HepG2 (cell line): ENCODE results near the gene OGFOD3. TPM values are rescaled to one million over a fixed set of nuclear protein-coding genes. Genes with fewer than 3 reads are reported as not detected.

Experiments used
- ARNT2 ChIP-seq: sonication (generic); formaldehyde crosslinking; IDR thresholded peaks from 2 replicates; pipeline ENCODE4 v1.8.0; 2022; ENCODE audit warnings: mild to moderate bottlenecking, low read depth, missing genetic modification reagents, moderate library complexity
- CAMTA2 ChIP-seq: sonication (generic); formaldehyde crosslinking; IDR thresholded peaks from 2 replicates; pipeline ENCODE4 v1.4.0; 2020; ENCODE audit warnings: mild to moderate bottlenecking, missing genetic modification reagents, borderline replicate concordance
- CENPX ChIP-seq: sonication (generic); formaldehyde crosslinking; IDR thresholded peaks from 2 replicates; pipeline ENCODE4 v1.9.0; 2021; ENCODE audit warnings: mild to moderate bottlenecking, missing genetic modification reagents, moderate library complexity
- GPN1 ChIP-seq: sonication (generic); formaldehyde crosslinking; IDR thresholded peaks from 2 replicates; pipeline ENCODE4 v1.5.1; 2020; ENCODE audit warnings: missing genetic modification reagents, borderline replicate concordance
- MEIS2 ChIP-seq: sonication (generic); formaldehyde crosslinking; IDR thresholded peaks from 2 replicates; pipeline ENCODE4 v1.9.0; 2021; ENCODE audit warnings: mild to moderate bottlenecking, missing genetic modification reagents
- MIXL1 ChIP-seq: IDR thresholded peaks from 2 replicates; pipeline ENCODE4 v1.6.1; 2016
- PHF5A ChIP-seq: IDR thresholded peaks from one replicate; pipeline ENCODE4 v1.6.1; 2018; ENCODE audit warnings: low read depth, missing genetic modification reagents; ENCODE audit not compliant: unreplicated experiment
- SNAPC2 ChIP-seq: sonication (generic); formaldehyde crosslinking; IDR thresholded peaks from 2 replicates; pipeline ENCODE4 v1.8.1; 2022; ENCODE audit warnings: mild to moderate bottlenecking, missing genetic modification reagents
- SOX6 ChIP-seq, 2 experiments: fragments of 450-650 bp in 1 of 2; sonication (generic) in 1 of 2; formaldehyde crosslinking in 1 of 2; IDR thresholded peaks; 2 replicates each; pipeline versions ENCODE4 v1.4.0 to v1.6.1; 2017 to 2020; ENCODE audit warnings: antibody characterized with exemption in 1 of 2, mild to moderate bottlenecking in 1 of 2, missing genetic modification reagents in 1 of 2
- ZIK1 ChIP-seq: sonication (generic); formaldehyde crosslinking; IDR thresholded peaks from 2 replicates; pipeline ENCODE4 v1.5.0; 2020; ENCODE audit warnings: mild to moderate bottlenecking, low read depth, missing genetic modification reagents, borderline replicate concordance
- ZNF230 ChIP-seq: sonication (generic); formaldehyde crosslinking; IDR thresholded peaks from 2 replicates; pipeline ENCODE4 v1.4.0; 2020; ENCODE audit warnings: mild to moderate bottlenecking, missing genetic modification reagents
- ZNF296 ChIP-seq: sonication (generic); formaldehyde crosslinking; conservative IDR thresholded peaks from 2 replicates; pipeline ENCODE4 v1.5.0; 2020; ENCODE audit warnings: mild to moderate bottlenecking, missing genetic modification reagents
- ZNF460 ChIP-seq: sonication (generic); formaldehyde crosslinking; IDR thresholded peaks from 2 replicates; pipeline ENCODE4 v1.5.1; 2020; ENCODE audit warnings: missing genetic modification reagents, mild to moderate bottlenecking, borderline replicate concordance
- ZNF501 ChIP-seq: sonication (generic); formaldehyde crosslinking; IDR thresholded peaks from 2 replicates; pipeline ENCODE4 v1.5.1; 2020; ENCODE audit warnings: mild to moderate bottlenecking, moderate library complexity, missing genetic modification reagents
- polyA plus RNA-seq, 8 experiments: library from polyadenylated mRNA; depleted of rRNA in 3 of 8; stranded (reverse) in 7 of 8; unstranded in 1 of 8; fragments of >200 nt; fragmentation: Illumina TruSeq in 4 of 8; extraction: Trizol in 4 of 8; gene quantifications; 2 replicates each; pipeline versions ENCODE4 v1.2.1 to v1.2.3, GENCODE V29; 2011 to 2016; ENCODE audit warnings: low read depth in 4 of 8, missing spikeins in 1 of 8, mixed read lengths in 1 of 8; ENCODE audit not compliant: insufficient read depth in 1 of 8
- total RNA-seq, 5 experiments: library from RNA; depleted of rRNA; stranded (reverse); fragments of >200 nt; fragmentation: Illumina TruSeq; extraction: Trizol; gene quantifications; 2 replicates each; pipeline ENCODE4 v1.2.3, GENCODE V29; 2016; ENCODE audit warnings: low read depth in 1 of 5
- TF ChIP-seq, protein P1 (sequence below): sonication (generic); formaldehyde crosslinking; IDR thresholded peaks from 2 replicates; pipeline ENCODE4 v1.4.0; 2020; ENCODE audit warnings: missing genetic modification reagents
- TF ChIP-seq, protein P2 (sequence below): sonication (generic); formaldehyde crosslinking; IDR thresholded peaks from 2 replicates; pipeline ENCODE4 v1.5.1; 2020; ENCODE audit warnings: missing genetic modification reagents, mild to moderate bottlenecking, borderline replicate concordance
- TF ChIP-seq, protein P3 (sequence below): sonication (generic); IDR thresholded peaks from 2 replicates; pipeline ENCODE4 v1.6.1; 2016; ENCODE audit warnings: low read depth, borderline replicate concordance
- TF ChIP-seq, protein P4 (sequence below): IDR thresholded peaks from 2 replicates; pipeline ENCODE4 v1.6.1; 2016; ENCODE audit warnings: missing compliant biosample characterization, missing genetic modification reagents, borderline replicate concordance
- TF ChIP-seq, protein P5 (sequence below): IDR thresholded peaks from 2 replicates; pipeline ENCODE4 v1.6.1; 2018; ENCODE audit warnings: missing genetic modification reagents

The OGFOD3 gene
- total and polyA plus RNA-seq, 2 of the 13 experiments (the other 11 are each of a cell fraction or from before 2014, with no cell fraction given) = 40.0 to 42.1 TPM

DNA sequence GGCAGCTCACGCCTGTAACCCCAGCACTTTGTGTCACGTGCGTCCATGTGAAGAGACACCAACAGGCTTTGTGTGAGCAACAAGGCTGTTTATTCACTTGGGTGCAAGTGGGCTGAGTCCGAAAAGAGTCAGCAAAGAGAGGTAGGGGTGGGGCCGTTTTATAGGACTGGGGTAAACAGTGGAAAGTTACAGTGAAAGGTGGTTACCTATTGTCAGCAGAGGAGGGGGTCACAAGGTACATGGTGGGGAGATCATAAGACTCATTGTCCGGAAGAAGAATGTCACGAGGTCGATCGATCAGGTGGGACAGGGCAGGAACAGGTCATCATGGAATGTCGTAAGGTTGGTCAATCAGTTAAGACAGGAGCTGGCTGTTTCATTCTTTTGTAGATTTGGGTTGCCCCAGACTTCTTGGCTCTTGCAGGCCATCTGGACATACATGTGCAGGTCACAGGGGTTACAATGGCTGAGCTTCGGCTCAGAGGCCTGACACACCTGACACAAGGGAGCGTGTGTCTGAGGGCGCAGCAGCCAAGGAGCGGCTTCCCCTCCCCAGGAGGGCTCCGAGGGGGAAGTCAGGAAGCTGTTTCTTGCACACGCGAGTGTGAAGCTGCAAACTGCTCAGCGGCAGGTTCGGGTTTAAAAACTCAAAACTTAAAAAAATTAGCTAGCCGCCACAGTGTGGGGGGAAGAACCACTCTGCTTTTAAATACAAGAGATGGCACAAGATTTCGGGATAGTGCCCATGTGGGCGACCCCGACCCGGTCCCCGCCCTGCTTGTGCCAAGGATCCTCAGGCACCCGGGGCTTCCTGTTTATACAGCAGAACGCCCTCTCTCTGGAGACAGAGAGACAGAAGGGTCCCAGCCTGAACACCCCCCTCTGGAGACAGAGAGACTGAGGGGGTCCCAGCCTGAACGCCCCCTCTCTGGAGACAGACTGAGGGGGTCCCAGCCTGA, 71.8 kb downstream of the OGFOD3 start (continued):
- TF ChIP-seq, protein P1, sequence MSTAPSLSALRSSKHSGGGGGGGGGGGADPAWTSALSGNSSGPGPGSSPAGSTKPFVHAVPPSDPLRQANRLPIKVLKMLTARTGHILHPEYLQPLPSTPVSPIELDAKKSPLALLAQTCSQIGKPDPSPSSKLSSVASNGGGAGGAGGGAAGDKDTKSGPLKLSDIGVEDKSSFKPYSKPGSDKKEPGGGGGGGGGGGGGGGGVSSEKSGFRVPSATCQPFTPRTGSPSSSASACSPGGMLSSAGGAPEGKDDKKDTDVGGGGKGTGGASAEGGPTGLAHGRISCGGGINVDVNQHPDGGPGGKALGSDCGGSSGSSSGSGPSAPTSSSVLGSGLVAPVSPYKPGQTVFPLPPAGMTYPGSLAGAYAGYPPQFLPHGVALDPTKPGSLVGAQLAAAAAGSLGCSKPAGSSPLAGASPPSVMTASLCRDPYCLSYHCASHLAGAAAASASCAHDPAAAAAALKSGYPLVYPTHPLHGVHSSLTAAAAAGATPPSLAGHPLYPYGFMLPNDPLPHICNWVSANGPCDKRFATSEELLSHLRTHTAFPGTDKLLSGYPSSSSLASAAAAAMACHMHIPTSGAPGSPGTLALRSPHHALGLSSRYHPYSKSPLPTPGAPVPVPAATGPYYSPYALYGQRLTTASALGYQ (CRISPR knock-in tag) = peak; percentile 98
- TF ChIP-seq SOX6 (IDR thresholded peaks at IDR 0.05) (peak; percentile 95), SOX6 (CRISPR knock-in tag; IDR thresholded peaks at IDR 0.05) (peak; percentile 100), CAMTA2 (no peak), ZNF460 (CRISPR knock-in tag) (no peak; the same call in 1 of the 2 replicates), ZNF501 (CRISPR knock-in tag) (peak; percentile 86), CENPX (CRISPR knock-in tag) (no peak), MEIS2 (CRISPR knock-in tag) (peak; percentile 97; the same call in 1 of the 2 replicates), ZNF230 (CRISPR knock-in tag) (peak; percentile 90), GPN1 (CRISPR knock-in tag) (0 out of 2 replicates have a peak, but pooled peaks have one; percentile 60), SNAPC2 (0 out of 2 replicates have a peak, but pooled peaks have one; percentile 28), ARNT2 (CRISPR knock-in tag) (no peak; the same call in 1 of the 2 replicates), ZIK1 (no peak), MIXL1 (CRISPR knock-in tag) (peak; percentile 98), PHF5A (CRISPR knock-in tag) (peak; percentile 97), ZNF296 (CRISPR knock-in tag) (no peak; the same call in 1 of the 2 replicates)
- TF ChIP-seq, protein P2, sequence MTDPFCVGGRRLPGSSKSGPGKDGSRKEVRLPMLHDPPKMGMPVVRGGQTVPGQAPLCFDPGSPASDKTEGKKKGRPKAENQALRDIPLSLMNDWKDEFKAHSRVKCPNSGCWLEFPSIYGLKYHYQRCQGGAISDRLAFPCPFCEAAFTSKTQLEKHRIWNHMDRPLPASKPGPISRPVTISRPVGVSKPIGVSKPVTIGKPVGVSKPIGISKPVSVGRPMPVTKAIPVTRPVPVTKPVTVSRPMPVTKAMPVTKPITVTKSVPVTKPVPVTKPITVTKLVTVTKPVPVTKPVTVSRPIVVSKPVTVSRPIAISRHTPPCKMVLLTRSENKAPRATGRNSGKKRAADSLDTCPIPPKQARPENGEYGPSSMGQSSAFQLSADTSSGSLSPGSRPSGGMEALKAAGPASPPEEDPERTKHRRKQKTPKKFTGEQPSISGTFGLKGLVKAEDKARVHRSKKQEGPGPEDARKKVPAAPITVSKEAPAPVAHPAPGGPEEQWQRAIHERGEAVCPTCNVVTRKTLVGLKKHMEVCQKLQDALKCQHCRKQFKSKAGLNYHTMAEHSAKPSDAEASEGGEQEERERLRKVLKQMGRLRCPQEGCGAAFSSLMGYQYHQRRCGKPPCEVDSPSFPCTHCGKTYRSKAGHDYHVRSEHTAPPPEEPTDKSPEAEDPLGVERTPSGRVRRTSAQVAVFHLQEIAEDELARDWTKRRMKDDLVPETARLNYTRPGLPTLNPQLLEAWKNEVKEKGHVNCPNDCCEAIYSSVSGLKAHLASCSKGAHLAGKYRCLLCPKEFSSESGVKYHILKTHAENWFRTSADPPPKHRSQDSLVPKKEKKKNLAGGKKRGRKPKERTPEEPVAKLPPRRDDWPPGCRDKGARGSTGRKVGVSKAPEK (CRISPR knock-in tag) = peak; percentile 63; the same call in 1 of the 2 replicates
- TF ChIP-seq, protein P3, sequence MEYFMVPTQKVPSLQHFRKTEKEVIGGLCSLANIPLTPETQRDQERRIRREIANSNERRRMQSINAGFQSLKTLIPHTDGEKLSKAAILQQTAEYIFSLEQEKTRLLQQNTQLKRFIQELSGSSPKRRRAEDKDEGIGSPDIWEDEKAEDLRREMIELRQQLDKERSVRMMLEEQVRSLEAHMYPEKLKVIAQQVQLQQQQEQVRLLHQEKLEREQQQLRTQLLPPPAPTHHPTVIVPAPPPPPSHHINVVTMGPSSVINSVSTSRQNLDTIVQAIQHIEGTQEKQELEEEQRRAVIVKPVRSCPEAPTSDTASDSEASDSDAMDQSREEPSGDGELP = peak; percentile 90
- TF ChIP-seq, protein P4, sequence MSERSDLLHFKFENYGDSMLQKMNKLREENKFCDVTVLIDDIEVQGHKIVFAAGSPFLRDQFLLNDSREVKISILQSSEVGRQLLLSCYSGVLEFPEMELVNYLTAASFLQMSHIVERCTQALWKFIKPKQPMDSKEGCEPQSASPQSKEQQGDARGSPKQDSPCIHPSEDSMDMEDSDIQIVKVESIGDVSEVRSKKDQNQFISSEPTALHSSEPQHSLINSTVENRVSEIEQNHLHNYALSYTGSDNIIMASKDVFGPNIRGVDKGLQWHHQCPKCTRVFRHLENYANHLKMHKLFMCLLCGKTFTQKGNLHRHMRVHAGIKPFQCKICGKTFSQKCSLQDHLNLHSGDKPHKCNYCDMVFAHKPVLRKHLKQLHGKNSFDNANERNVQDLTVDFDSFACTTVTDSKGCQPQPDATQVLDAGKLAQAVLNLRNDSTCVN (CRISPR knock-in tag) = peak; percentile 76; the same call in 1 of the 2 replicates
- TF ChIP-seq, protein P5, sequence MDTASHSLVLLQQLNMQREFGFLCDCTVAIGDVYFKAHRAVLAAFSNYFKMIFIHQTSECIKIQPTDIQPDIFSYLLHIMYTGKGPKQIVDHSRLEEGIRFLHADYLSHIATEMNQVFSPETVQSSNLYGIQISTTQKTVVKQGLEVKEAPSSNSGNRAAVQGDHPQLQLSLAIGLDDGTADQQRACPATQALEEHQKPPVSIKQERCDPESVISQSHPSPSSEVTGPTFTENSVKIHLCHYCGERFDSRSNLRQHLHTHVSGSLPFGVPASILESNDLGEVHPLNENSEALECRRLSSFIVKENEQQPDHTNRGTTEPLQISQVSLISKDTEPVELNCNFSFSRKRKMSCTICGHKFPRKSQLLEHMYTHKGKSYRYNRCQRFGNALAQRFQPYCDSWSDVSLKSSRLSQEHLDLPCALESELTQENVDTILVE (CRISPR knock-in tag) = peak; percentile 90; the same call in 1 of the 2 replicates
